ENCODE data around the gene CHST15. TPM values are rescaled to one million over a fixed set of nuclear protein-coding genes. Genes with fewer than 3 reads are reported as not detected.

CHST15 gene
- total and polyA plus RNA-seq, 2 of the 13 experiments (the other 11 are each of a cell fraction or from before 2014, with no cell fraction given): 1.4 to 94.7 TPM

GRCh38 chr10:124092860-124093773 is at the start of gene CHST15 (continued):
- TF ChIP-seq ZNF784 (CRISPR knock-in tag; IDR thresholded peaks at IDR 0.05; ENCODE audit: borderline replicate concordance) (no peak; the same call in 1 of the 2 replicates), ZNF552 (CRISPR knock-in tag; IDR thresholded peaks at IDR 0.05; ENCODE audit: borderline replicate concordance) (0 out of 2 replicates have a peak, but pooled peaks have one; percentile 57), WIZ (CRISPR knock-in tag; IDR thresholded peaks at IDR 0.05) (no peak), ZNF317 (CRISPR knock-in tag; IDR thresholded peaks at IDR 0.05) (peak; percentile 47; the same call in 1 of the 2 replicates), ZNF597 (CRISPR knock-in tag; IDR thresholded peaks at IDR 0.05) (no peak)

GRCh38 chr10:124142960-124143359 is 49.6 kb upstream of the CHST15 start:
- FAIRE-seq (no peak), ATAC-seq (no peak), DNase-seq (ENCODE audit: low spot score) (no peak)
- no peaks in the 10 kb centered on the region for H3K4me1 ChIP-seq (ENCODE audit: insufficient read depth, low read length)
- no peak overlapping the region for H3K27ac ChIP-seq (ENCODE audit: extremely low read length, insufficient read depth, low read length)
- H3K4me2 ChIP-seq (ENCODE audit: low read depth, low read length): no peak overlapping the region
- TF ChIP-seq TBP (CRISPR knock-in tag; IDR thresholded peaks at IDR 0.05): no peak
- no peak for TF ChIP-seq MAFG (CRISPR knock-in tag; IDR thresholded peaks at IDR 0.05)
- TF ChIP-seq HMGXB4 (CRISPR knock-in tag; IDR thresholded peaks at IDR 0.05; ENCODE audit: borderline replicate concordance in 1 of 2, low read depth in 1 of 2): no peak
- TF ChIP-seq SNAI1 (CRISPR knock-in tag; IDR thresholded peaks at IDR 0.05; ENCODE audit: borderline replicate concordance): no peak
- TF ChIP-seq TBX2 (CRISPR knock-in tag; IDR thresholded peaks at IDR 0.05; ENCODE audit: borderline replicate concordance): no peak
- TF ChIP-seq ZBTB7A (CRISPR knock-in tag; IDR thresholded peaks at IDR 0.05): no peak
- TF ChIP-seq KDM2A (CRISPR knock-in tag; IDR thresholded peaks at IDR 0.05; ENCODE audit: borderline replicate concordance, low read depth): no peak
- no peak for TF ChIP-seq WIZ (CRISPR knock-in tag; IDR thresholded peaks at IDR 0.05)
- no peak for TF ChIP-seq ZFP36L1 (CRISPR knock-in tag; IDR thresholded peaks at IDR 0.05)
- BruUV-seq (replicated peaks): no TSS peak
- H3K9me3 ChIP-seq (ENCODE audit: low read length): no peaks in the 10 kb centered on the region
- POLR2A ChIA-PET: no interaction called here
- peaks cover 0 to 45% of the 10 kb centered on the region in 2 experiments; a peak in 3 of 5 replicates for H3K27me3 ChIP-seq (ENCODE audit: control insufficient read depth in 1 of 2, insufficient read depth in 2 of 2, low read length in 2 of 2)
- CTCF ChIA-PET (ENCODE audit: low intra/inter-chr PET ratio, low total read pairs): no interaction called here
- H3K9ac ChIP-seq (ENCODE audit: insufficient read depth, low read depth, low read length): no peak overlapping the region
- in situ Hi-C loops (cut with HindIII; ENCODE audit: extremely low pct_ligation_motif_present, low pct_unique_long_range_greater_than_20kb): no loop called here
- WGBS (ENCODE audit: low lambda C conversion rate): 16% methylated on average over 6 of the region's 6 CpGs
- no peaks in the 10 kb centered on the region for H3K79me2 ChIP-seq (ENCODE audit: insufficient read depth, low read length)
- intact Hi-C loops (cut with micrococcal nuclease; ENCODE audit: unreplicated experiment): no loop called here
- no peaks in the 10 kb centered on the region for H4K20me1 ChIP-seq (ENCODE audit: insufficient read depth, low read length)
- no peaks in the 10 kb centered on the region for H3K36me3 ChIP-seq (replicated peaks in 1 of 2; ENCODE audit: control insufficient read depth in 1 of 2, insufficient read depth in 2 of 2, low read length in 2 of 2)
- no peak overlapping the region for H2AFZ ChIP-seq (ENCODE audit: low read length)
- no peak overlapping the region for H3K4me3 ChIP-seq (replicated peaks in 1 of 3; ENCODE audit: insufficient read depth in 1 of 3, low read depth in 2 of 3, low read length in 3 of 3)

Data from HepG2 (cell line).